Amniotic stem cell (primary cell): ENCODE measurements around the gene ACTA1.
"Not testable (repeated sequence)": the region's sequence is repeated elsewhere in the genome, so short reads cannot be mapped to it uniquely, and the experiment has no call there.

Experiments
- DNase-seq: peaks from one replicate; lab custom pipeline; 2025; lab: John Stamatoyannopoulos, UW

ACTA1 gene

GRCh38 chr1:229409616-229410369, 24.1 kb downstream of the ACTA1 start:
- no peak for DNase-seq

DNA sequence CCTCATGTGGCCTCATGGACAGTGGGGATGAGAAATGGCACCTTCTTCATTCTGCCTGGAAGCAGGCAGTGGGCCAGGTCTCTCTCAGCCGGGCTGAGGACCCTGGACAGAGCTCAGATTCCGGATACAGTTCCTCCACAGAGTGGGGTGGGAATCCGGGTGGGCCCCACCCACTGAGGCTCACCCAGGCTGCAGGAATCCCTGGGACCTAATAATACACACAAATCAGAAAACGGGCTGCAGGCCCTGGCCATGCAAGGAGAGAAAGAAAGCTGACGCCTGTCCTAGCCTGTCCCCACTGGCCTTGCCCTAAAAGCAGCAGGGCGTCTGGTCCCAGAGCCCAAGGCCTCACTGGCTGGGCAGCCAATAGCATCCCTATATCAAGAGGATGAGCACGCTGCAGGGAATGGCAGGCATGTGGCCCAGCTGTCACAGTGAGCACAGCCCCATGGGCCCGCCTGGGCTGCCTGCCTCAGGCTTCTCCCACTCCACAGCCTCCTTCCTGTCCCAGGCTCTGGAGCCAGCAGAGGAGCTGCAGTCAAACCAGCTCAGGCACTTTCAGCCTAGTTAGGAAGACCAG, 25.3 kb downstream of the ACTA1 start:
- no peak for DNase-seq

DNA sequence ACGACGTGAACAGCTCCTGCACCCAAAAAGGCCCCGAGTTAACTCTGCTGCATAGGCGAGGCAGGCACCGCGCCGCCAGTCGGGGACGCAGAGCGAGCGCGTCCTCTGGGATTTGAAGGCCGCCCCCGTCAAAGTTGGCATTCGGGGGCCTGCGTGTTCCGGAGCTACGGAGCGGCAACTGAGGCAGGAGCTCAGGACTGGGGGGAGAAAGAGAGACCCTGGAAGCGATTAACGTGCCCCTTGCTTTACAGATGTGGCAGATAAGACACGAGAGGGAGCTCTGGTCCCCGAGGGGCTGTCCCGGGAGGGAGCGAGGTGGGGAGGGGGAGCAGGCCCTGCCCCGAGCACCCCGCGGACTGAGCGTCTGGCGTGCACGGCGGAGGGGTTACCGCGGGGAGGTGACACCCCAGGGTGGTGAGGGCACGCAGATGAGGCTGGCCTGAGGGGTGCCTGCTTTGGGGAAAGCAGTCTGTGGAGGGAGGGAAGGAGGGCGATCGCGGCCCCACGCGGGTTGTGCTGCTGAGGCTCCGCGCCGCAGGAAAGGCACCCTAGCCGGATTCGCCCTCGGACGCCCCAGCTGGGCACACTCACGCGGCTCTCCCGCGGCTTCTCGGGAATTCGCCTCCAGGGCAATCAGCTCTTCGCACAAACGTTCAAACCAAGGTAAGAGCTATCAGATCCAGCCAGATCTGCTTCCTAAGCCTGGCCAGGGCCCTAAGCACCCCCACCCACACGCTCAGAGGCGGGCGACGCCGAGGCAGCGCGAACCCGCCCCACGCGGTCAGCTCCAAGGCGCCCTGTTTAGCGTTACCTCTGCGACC, 26.5 kb downstream of the ACTA1 start:
- no peak for DNase-seq

DNA sequence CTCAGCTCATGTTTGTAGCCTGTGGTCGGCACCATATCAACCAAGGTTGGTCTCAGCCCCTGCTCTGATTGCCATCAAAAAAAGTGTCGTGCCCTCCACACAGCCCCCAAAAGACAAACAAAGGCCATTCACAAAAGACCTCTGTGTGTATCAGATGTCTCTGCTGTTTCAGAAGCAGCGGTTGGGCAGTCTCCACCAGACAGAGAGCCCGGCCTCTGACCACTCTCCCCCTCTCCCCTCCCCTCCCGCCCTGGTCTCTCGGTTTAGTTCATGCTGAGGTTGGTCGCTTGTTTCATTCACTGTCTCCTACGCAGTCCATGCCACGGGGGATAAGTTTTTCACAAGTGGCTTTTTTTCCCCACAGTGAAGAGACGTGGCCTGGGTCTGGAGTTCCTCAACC, 27.1 kb downstream of the ACTA1 start:
- no peak for DNase-seq

DNA sequence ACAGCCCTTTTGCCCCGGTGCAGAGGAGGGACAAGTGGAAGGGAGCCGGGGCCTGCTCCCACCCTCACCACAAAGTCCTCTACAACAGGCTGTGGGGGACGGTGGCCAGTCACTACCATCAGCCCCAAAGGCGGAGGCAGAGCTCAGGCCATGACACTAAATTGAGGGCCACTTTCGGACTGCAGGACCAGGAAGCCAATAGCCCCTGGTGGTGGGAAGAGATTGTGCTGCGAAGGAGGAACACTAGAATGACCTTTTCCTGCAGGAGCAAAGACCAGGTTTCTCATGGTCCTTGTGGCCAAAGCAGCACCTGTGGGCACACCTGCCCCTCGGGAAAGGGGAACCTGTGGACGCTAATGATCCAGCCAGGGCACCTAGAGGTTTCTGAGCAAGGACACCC, 30.3 kb downstream of the ACTA1 start:
- no peak for DNase-seq

GRCh38 chr1:229402993-229403392, 30.9 kb downstream of the ACTA1 start:
- no peak for DNase-seq

DNA sequence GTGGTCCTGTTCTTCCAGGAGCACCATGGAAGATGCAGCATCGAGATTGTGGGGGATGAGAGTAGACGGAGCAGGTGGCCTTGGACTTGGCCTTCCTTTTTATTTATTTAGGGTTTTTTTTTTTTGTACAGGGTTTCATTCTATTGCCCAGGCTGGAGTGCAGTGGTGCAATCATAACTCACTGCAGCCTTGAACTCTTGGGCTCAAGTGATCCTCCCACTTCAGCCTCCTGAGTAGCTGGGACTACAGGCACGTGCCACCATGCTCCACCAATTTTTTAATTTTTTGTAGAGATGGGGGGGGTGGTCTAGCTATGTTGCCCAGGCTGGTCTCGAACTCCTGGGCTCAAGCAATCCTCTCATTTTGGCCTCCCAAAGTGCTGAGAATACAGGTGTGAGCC, 31.6 kb downstream of the ACTA1 start:
- DNase-seq = not testable (repeated sequence)

DNA sequence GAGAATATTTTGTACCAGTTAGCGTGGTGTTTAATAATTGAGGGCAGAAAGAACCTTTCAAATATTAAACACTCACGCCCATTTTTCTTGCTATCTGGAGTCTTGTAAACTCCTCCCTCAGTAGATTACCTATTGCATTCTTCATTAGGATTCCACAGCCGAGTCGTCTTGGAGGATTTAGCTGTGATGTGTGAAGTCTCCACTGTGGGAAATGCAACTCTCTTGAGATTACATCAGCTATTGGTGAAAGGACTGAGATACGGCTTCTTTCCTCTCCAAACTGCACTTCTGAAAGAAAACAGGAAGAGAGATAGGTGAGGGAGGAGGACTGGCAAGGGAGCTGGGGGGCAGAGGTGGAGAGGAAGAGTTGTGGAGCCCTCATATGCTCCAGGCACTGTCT, 36.1 kb downstream of the ACTA1 start:
- no peak for DNase-seq

GRCh38 chr1:229396585-229397206, 37.2 kb downstream of the ACTA1 start:
- DNase-seq = no peak

DNA sequence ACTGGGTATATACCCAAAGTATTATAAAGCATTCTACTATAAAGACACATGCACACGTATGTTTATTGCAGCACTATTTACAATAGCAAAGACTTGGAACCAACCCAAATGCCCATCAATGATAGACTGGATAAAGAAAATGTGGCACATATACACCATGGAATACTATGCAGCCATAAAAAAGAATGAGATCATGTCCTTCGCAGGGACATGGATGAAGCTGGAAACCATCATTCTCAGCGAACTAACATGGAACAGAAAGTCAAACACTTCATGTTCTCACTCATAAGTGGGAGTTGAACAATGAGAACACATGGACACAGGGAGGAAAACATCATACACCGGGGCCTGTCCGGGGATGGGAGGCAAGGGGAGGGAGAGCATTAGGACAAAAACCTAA, 39.4 kb downstream of the ACTA1 start:
- DNase-seq = not testable (repeated sequence)

DNA sequence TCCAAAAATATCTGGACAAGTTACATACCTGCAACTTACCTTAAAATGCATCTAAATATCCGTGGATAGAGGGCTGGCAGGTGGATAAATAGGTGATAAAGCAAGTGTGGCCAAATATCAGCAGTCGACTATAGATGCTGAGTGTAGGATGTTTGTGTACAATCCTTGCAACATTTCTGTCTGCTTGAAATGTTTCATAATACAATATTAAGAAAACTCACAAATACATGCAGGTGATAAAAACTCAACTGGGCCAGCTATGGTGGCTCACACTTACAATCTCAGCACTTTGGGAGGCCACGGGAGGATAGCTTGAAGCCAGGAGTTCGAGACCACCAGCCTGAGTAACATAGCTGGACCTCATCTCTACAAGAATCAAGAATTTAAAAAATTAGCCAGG, 41.0 kb downstream of the ACTA1 start:
- no peak for DNase-seq

- DNase-seq = no peak
Measured at GRCh38 chr1:229390130-229390529, 43.8 kb downstream of the ACTA1 start.

GRCh38 chr1:229388897-229389580, 44.9 kb downstream of the ACTA1 start:
- DNase-seq = no peak

- DNase-seq = no peak
Measured at GRCh38 chr1:229385853-229386456, 47.9 kb downstream of the ACTA1 start.

GRCh38 chr1:229384822-229385221, 49.1 kb downstream of the ACTA1 start:
- no peak for DNase-seq

DNA sequence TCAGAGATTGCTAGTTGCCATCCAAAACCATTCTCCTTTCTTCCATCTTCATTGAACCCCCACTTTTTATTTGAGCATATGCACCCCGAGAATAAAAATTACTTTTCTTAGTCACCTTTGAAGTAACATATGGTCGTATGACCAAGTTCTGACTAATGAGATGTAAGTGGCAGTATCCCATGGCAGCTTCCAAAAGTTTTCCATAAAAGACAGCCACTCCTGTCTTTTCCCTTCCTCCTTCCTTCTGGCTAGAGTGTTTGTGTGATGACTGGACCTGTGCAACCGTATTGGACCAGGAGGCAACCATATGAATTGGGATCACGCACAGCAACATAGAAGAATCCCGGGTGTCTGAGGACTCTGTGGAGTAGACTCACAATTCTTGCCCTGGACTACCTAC, 49.9 kb downstream of the ACTA1 start:
- no peak for DNase-seq

- no peak for DNase-seq
Measured at GRCh38 chr1:229383188-229383587, 50.7 kb downstream of the ACTA1 start.
